NCI-H2196 (cell line): ENCODE results near the gene ZNF428.
A peak's percentile ranks its signal among the peaks of the same experiment; 100 is the strongest.
"Not testable (repeated sequence)": the region's sequence is repeated elsewhere in the genome, so short reads cannot be mapped to it uniquely, and the experiment has no call there.

ENCODE experiments used
- DNase-seq: peaks from one replicate; lab custom pipeline; 2025; ENCODE audit not compliant: unreplicated experiment; lab: John Stamatoyannopoulos, UW

ZNF428 gene

GRCh38 chr19:43640424-43640757 is 21.0 kb upstream of the ZNF428 start:
- DNase-seq: no peak

- DNase-seq: peak; percentile 49
These were observed 20.3 kb upstream of the ZNF428 start, which contains the start of gene CADM4 for GRCh38 chr19:43639519-43640423. Gene CADM4 (minus strand): TSS chr19:43639850. CDS start chr19:43639790, 60 bp downstream.

DNA sequence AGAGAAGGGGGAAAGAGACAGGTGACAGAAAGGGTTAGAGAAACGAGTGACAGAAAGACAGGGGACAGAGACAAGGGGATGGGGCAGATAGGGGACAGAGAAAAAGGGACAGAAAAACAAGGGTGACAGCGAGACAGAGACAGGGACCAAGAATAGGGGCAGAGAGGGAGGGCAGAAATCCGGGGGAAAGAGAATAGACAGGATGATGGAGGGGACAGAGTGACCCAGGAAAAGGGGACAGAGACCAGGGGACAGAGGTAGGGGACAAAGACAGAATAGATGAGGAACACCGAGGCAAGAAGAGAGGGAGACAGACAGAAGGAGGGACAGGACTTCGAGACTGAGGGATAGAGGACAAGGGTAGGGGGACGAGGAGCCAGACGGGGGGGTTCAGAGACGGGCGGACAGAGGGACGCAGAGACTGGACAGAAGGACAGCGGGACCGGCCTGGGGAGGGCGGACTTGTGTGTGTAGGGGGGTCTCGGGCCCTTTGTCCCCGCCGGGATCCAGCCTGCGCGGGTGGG is 19.6 kb upstream of the ZNF428 start:
- no peak for DNase-seq

- DNase-seq: no peak
These were observed 19.0 kb upstream of the ZNF428 start for GRCh38 chr19:43638214-43638994.

GRCh38 chr19:43636121-43636683 is 16.8 kb upstream of the ZNF428 start:
- DNase-seq: no peak

GRCh38 chr19:43635561-43635940 is 16.1 kb upstream of the ZNF428 start:
- DNase-seq: not testable (repeated sequence)

DNA sequence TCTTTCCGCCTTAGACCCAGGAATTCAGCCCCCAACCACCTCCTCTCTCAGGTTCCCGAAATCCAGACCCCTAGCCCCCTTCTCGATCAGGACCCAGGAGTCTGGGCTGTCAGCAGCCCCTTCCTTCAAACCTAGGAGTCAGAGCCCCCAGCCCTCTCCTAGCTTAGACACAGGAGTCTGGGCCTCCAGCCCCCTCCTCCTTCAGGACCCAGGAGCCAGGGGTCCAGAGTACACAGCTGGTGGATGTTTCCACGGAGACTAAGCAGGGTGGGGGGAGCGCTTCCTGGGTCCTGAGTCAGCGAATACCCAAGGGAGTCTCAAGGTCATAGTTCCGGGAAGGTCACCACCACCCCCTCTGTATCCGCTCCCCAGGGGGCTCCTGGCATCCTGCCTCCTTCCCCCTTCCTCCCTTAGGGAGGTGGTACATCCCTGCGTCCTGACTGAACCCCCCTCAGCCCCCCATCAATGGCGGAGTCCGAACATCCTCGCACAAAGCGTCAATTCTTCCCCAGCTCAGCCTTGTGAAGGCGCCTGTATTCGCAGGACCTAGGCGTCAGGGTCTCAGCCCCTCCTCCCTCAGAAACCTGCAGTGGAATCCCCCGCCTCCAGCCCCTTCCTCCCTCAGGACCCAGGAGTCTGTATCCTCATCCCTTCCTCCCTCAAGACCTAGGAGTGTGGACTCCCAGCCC is 15.6 kb upstream of the ZNF428 start:
- no peak for DNase-seq

DNA sequence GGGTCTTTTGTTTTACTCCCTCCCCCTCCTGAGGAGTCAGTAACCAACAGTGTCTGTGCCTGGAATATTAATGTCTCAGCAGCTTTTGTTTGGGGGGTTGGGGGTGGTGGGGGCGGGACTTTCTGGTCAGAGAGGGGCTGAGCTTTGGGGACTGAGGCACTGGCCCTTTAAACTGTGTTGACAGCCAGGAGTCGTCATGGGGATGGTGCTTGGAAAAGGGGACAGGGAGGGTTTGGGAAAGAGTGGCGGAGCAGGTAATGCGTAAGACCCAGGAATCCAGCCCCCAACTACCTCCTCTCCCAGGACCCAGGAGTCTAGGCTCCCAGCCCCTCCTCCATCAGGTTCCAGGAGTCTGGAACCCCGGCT is 15.1 kb upstream of the ZNF428 start:
- no peak for DNase-seq

DNA sequence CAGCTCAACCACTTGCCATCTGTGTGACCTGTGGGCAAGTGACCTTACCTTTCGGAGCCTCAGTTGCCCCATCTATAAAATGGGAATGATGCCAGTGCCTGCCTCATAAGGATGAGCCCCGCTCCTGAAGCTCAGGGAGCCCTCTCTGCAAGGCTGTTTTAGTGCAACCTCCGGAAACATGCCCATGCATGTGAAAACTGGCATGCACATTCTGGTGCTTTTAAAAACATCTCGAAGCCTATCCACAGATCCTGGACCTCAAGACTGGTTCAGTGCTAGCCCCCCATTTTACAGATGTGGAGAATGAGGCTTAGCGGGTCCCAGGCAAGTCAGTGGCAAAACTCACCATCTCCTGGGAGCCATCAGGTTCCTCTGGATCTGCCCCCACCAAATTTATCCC is 14.6 kb upstream of the ZNF428 start:
- no peak for DNase-seq

- no peak for DNase-seq
These were observed 14.1 kb upstream of the ZNF428 start for GRCh38 chr19:43633520-43633919.

GRCh38 chr19:43631491-43631890 is 12.1 kb upstream of the ZNF428 start:
- DNase-seq: no peak

GRCh38 chr19:43628646-43629326 is 9.4 kb upstream of the ZNF428 start:
- DNase-seq: no peak

DNA sequence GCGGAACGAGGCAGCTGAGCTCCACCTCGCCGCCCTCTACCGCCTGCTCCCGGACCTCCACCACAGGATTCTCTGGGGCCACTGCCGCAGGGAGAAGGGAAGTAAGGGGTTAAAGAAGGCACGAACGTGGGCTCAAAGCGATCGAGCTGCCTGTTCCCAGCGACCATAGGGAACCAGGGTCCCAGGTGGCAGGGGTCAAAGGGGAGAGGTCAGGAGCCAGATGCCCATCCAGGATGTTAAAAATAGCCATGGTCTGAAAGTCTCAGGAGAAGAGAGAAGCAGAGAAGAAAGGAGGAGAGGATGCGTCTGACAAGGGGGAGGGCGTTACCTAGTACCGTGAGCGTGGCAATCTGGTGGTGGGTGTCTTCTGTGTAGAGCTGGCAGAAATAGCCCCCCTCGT is 7.4 kb upstream of the ZNF428 start:
- no peak for DNase-seq

DNA sequence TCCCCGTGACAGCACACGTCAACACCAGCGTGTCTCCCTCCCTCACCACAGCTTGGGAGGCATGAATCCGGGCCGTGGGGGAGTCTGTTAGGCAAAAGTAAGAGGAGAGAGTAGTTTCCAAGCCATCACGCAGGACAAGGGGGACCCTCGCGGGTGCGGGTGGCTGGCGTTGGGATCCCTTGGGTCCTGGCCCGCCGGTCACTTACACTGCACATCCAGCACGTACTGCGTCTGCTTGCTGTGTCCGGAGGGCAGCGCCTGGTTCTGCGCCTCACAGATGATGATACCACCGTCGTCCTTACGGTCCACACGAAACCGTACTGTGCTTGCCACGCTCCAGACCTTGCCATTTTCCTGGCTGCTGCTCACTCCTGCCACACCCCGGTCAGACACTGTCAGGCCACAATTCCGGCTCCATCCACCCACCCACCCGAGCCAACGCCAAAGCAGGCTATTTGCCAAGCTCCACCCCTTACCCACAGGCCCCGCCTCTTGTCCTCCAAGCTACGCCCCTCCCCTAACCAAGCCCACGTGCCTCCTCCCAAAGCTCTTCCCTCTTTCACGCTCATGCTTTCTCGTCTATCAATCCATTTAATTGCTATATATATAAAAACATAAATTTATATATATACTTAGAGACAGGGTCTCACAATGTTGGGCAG is 6.6 kb upstream of the ZNF428 start:
- DNase-seq: no peak

- no peak for DNase-seq
These were observed 5.5 kb upstream of the ZNF428 start for GRCh38 chr19:43624933-43625332.

DNA sequence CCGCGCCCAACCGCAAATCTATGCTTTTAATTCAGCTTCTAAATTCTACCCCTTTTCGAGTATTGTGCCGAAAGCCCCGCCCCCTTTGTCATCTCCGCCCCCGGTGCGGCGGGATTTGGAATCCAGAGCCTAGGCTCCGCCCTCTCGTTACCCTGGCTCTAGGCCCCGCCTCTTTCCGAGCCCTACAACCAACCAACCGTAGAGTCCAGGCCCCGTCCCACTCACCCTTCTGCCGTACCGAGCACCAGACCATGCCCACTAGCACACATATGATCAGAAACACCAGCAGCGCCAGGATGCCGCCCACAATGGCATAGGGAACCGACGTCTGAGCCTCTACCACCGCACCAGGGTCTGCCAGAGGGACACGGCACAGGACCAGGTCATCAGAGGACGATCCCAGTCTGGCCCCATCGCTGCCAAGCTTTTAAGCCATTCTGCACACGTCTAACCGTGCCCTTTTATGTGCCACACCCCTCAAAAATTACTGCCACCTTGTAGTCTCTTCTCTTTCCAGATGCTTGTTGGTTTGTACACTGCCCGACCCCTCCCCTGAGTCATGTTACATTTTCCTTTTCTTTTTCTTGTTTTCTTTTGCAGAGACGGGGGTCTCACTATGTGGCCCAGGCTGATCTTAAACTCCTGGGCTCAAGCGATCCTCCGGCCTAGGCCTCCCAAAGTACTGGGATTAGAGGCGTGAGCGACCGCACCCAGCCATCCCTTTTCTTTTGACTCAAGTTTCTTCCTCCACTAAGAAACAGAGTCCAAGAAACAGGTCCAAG is 4.7 kb upstream of the ZNF428 start:
- no peak for DNase-seq

DNA sequence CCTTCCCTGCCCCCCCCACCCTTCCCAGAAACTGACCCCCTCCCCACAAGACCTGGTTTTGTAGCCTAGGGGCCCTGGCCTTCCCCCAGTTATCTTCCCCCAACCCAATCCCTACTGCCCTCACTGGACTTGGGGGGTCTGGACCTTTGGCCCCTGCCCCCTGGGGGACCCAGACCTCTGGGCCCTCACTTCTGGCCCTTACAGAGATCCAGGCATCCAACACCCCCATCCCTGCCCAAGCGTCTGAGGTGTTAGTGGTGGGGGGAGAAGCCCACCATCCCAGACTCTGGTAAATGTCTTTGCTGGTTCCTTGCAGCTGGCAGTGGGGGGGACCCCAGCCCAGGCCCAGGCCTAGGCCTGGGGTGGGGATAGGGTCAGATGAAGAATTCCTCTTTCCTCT is 3.5 kb upstream of the ZNF428 start:
- DNase-seq: no peak

DNA sequence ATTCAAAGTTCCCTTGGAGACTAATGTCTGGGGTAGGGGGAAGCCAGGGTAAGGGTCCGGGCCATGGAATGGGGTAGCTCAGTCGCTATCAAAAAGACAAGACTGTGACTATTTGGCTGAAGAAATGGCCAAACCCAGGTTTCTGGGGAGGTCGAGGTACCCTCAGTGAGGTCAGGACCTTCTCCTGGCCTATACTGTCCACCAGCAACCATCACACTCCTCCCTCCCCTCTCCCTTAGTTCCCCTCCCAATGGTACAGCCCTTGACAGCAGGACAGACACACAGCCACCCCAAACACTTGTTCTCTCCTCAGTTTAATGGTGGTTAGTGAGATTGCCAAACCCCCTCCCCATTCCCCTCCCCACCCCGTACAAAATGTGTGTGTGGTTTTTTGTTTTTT is 2.6 kb upstream of the ZNF428 start:
- no peak for DNase-seq
